K562 (cell line): ENCODE measurements around the gene ACTL10. TPM values are rescaled to one million over a fixed set of nuclear protein-coding genes. Genes with fewer than 3 reads are reported as not detected.
A peak's percentile ranks its signal among the peaks of the same experiment; 100 is the strongest.

Experiments
- NFE2L1 ChIP-seq: fragments of 450-650 bp; IDR thresholded peaks from 2 replicates; pipeline ENCODE4 v1.6.1; 2016; ENCODE audit warnings: missing genetic modification characterization, low read depth, mild to moderate bottlenecking, missing compliant biosample characterization, moderate library complexity, borderline replicate concordance
- RCOR1 ChIP-seq, 2 experiments: IDR thresholded peaks; 2 replicates each; pipeline ENCODE4 v1.6.1; 2012; ENCODE audit warnings: low read depth in 2 of 2, low read length in 2 of 2, borderline replicate concordance in 1 of 2, improper control_type of control experiment in 1 of 2
- SP1 ChIP-seq: sonication (generic); formaldehyde crosslinking; IDR thresholded peaks from 2 replicates; pipeline ENCODE4 v1.8.1; 2022; ENCODE audit warnings: mild to moderate bottlenecking, missing genetic modification reagents
- ZNF507 ChIP-seq: conservative IDR thresholded peaks from 2 replicates; pipeline ENCODE4 v1.6.1; 2017; ENCODE audit warnings: missing genetic modification characterization, missing compliant biosample characterization
- polyA plus RNA-seq, 8 experiments: library from polyadenylated mRNA; depleted of rRNA in 4 of 8; stranded (reverse) in 5 of 8; unstranded in 3 of 8; fragments of >200 nt; fragmentation: Nextera tagmentation in 2 of 8; fragmentation: Illumina TruSeq in 1 of 8; extraction: Ambion mirVana in 2 of 8; extraction: Trizol in 1 of 8; gene quantifications; 2 replicates each; pipeline versions ENCODE4 v1.2.1 to v1.2.3, GENCODE V29; 2011 to 2014; ENCODE audit warnings: inconsistent platforms in 1 of 8, missing spikeins in 1 of 8
- total RNA-seq, 7 experiments: library from RNA; depleted of rRNA in 6 of 7; stranded (reverse); fragments of >200 nt in 6 of 7; fragmentation: Illumina TruSeq in 2 of 7; extraction: Trizol in 2 of 7; gene quantifications; 2 replicates each; pipeline versions ENCODE4 v1.2.1 to v1.2.3, GENCODE V29; 2011 to 2021; ENCODE audit warnings: low replicate concordance in 1 of 7
- TF ChIP-seq, protein P1 (sequence below), 2 experiments: fragments of 200-800 bp in 1 of 2; sonication (Bioruptor generic) in 1 of 2; sonication (generic) in 1 of 2; formaldehyde crosslinking in 1 of 2; IDR thresholded peaks in 1 of 2; conservative IDR thresholded peaks in 1 of 2; 2 replicates each; pipeline versions ENCODE4 v1.5.0 to v1.6.1; 2016 to 2020; ENCODE audit warnings: missing compliant biosample characterization in 1 of 2, missing genetic modification characterization in 1 of 2, missing genetic modification reagents in 1 of 2
- TF ChIP-seq, protein P2 (sequence below), 2 experiments: IDR thresholded peaks; 2 replicates each; pipeline ENCODE4 v1.6.1; 2011; ENCODE audit warnings: borderline replicate concordance in 1 of 2, control low read depth in 1 of 2, low read depth in 1 of 2, low read length in 1 of 2, mild to moderate bottlenecking in 1 of 2, mixed read lengths in 1 of 2, moderate library complexity in 1 of 2; ENCODE audit not compliant: insufficient read depth in 1 of 2, insufficient read length in 1 of 2, poor library complexity in 1 of 2, severe bottlenecking in 1 of 2; ENCODE audit errors: extremely low read depth in 1 of 2
- TF ChIP-seq, protein P3 (sequence below): fragments of 450-650 bp; formaldehyde crosslinking; IDR thresholded peaks from 2 replicates; pipeline ENCODE4 v1.4.0; 2020; ENCODE audit warnings: mild to moderate bottlenecking, moderate library complexity
- TF ChIP-seq, protein P4 (sequence below): sonication (generic); IDR thresholded peaks from 2 replicates; pipeline ENCODE4 v1.6.1; 2016
- TF ChIP-seq, protein P5 (sequence below), 3 experiments: fragments of 200-800 bp in 1 of 3; fragments of 250-450 bp in 1 of 3; fragments of 450-650 bp in 1 of 3; sonication (Bioruptor Pico) in 1 of 3; sonication (Bioruptor generic) in 1 of 3; formaldehyde crosslinking in 1 of 3; IDR thresholded peaks; 2 replicates each; pipeline versions ENCODE4 v1.6.1 to v1.8.0; 2016 to 2022; ENCODE audit warnings: mild to moderate bottlenecking in 2 of 3, missing genetic modification characterization in 2 of 3, missing compliant biosample characterization in 1 of 3, moderate library complexity in 1 of 3
- TF ChIP-seq, protein P6 (sequence below): sonication (generic); formaldehyde crosslinking; IDR thresholded peaks from 2 replicates; pipeline ENCODE4 v1.8.1; 2023; ENCODE audit warnings: mild to moderate bottlenecking, missing genetic modification reagents, moderate library complexity

ACTL10 gene
- total and polyA plus RNA-seq, 9 of the 15 experiments (the other 6 are each of a cell fraction or from before 2014, with no cell fraction given), result 0.07 to 0.14 TPM; not detected in 7

DNA sequence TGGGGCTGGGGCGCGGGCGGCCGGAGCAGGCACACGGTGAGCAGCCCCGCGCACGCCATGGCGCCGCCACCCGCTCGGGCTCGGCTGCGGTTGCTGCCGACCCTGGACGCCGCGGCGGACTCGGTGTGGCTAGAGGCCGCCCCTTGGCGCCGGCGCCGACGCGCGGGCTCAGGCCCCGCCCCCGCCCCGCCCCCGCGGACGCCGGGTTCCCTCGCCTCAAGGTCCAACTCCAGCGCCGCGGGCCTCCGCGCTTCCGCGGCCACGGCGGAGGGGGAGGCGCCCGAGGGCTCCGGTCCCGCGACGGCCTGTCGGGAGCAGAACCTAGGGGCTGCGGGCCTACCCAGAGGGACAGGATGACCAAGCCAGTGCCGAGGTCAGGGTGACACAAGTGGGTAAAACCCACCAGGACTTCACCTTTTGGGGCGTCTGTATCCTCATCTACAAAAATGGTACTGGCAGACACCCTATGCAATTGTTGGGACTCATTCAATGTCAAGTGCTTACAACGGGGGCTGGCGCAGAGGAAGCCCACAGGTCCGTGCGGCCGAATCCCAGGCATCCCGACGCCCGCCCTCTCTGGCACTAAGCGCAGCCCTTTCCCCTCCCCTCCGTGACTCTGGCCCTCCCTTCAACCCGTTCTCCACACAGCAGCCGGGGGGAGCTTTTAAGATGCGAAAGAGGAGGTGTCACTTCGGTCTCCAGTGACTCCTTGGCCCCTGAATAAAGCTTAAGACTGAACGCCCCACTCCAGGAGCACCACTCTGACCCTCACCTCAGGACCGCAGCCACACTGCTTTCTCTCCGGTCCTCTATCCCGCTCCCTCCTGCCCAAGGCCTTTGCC lies 7.8 kb downstream of the ACTL10 start, which contains the start of gene NECAB3 (continued):
- TF ChIP-seq, protein P1, sequence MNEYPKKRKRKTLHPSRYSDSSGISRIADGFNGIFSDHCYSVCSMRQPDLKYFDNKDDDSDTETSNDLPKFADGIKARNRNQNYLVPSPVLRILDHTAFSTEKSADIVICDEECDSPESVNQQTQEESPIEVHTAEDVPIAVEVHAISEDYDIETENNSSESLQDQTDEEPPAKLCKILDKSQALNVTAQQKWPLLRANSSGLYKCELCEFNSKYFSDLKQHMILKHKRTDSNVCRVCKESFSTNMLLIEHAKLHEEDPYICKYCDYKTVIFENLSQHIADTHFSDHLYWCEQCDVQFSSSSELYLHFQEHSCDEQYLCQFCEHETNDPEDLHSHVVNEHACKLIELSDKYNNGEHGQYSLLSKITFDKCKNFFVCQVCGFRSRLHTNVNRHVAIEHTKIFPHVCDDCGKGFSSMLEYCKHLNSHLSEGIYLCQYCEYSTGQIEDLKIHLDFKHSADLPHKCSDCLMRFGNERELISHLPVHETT (CRISPR knock-in tag; conservative IDR thresholded peaks at IDR 0.05 in 1 of 2, IDR thresholded peaks at IDR 0.05 in 1 of 2), result peak in 1 of 2 experiments; percentile 72; a peak in 1 of 4 replicates
- TF ChIP-seq SP1 (CRISPR knock-in tag) (peak; percentile 71; the same call in 1 of the 2 replicates), NFE2L1 (no peak), RCOR1 (IDR thresholded peaks at IDR 0.05; ENCODE audit: borderline replicate concordance in 1 of 2, low read depth in 2 of 2, low read length in 2 of 2) (0 out of 4 replicates have a peak, but pooled peaks of 1 of the 2 experiments have one; percentile 3), ZNF507 (no peak)
- TF ChIP-seq, protein P2, sequence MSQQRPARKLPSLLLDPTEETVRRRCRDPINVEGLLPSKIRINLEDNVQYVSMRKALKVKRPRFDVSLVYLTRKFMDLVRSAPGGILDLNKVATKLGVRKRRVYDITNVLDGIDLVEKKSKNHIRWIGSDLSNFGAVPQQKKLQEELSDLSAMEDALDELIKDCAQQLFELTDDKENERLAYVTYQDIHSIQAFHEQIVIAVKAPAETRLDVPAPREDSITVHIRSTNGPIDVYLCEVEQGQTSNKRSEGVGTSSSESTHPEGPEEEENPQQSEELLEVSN (IDR thresholded peaks at IDR 0.05; ENCODE audit: borderline replicate concordance in 1 of 2, extremely low read depth in 1 of 2, insufficient read depth in 1 of 2, insufficient read length in 1 of 2, low read depth in 1 of 2, low read length in 1 of 2, poor library complexity in 1 of 2, severe bottlenecking in 1 of 2), result peak in 1 of 2 experiments; percentile 65
- TF ChIP-seq, protein P3, sequence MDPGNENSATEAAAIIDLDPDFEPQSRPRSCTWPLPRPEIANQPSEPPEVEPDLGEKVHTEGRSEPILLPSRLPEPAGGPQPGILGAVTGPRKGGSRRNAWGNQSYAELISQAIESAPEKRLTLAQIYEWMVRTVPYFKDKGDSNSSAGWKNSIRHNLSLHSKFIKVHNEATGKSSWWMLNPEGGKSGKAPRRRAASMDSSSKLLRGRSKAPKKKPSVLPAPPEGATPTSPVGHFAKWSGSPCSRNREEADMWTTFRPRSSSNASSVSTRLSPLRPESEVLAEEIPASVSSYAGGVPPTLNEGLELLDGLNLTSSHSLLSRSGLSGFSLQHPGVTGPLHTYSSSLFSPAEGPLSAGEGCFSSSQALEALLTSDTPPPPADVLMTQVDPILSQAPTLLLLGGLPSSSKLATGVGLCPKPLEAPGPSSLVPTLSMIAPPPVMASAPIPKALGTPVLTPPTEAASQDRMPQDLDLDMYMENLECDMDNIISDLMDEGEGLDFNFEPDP (CRISPR knock-in tag), result no peak
- TF ChIP-seq, protein P4, sequence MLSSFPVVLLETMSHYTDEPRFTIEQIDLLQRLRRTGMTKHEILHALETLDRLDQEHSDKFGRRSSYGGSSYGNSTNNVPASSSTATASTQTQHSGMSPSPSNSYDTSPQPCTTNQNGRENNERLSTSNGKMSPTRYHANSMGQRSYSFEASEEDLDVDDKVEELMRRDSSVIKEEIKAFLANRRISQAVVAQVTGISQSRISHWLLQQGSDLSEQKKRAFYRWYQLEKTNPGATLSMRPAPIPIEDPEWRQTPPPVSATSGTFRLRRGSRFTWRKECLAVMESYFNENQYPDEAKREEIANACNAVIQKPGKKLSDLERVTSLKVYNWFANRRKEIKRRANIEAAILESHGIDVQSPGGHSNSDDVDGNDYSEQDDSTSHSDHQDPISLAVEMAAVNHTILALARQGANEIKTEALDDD, result no peak
- TF ChIP-seq, protein P5, sequence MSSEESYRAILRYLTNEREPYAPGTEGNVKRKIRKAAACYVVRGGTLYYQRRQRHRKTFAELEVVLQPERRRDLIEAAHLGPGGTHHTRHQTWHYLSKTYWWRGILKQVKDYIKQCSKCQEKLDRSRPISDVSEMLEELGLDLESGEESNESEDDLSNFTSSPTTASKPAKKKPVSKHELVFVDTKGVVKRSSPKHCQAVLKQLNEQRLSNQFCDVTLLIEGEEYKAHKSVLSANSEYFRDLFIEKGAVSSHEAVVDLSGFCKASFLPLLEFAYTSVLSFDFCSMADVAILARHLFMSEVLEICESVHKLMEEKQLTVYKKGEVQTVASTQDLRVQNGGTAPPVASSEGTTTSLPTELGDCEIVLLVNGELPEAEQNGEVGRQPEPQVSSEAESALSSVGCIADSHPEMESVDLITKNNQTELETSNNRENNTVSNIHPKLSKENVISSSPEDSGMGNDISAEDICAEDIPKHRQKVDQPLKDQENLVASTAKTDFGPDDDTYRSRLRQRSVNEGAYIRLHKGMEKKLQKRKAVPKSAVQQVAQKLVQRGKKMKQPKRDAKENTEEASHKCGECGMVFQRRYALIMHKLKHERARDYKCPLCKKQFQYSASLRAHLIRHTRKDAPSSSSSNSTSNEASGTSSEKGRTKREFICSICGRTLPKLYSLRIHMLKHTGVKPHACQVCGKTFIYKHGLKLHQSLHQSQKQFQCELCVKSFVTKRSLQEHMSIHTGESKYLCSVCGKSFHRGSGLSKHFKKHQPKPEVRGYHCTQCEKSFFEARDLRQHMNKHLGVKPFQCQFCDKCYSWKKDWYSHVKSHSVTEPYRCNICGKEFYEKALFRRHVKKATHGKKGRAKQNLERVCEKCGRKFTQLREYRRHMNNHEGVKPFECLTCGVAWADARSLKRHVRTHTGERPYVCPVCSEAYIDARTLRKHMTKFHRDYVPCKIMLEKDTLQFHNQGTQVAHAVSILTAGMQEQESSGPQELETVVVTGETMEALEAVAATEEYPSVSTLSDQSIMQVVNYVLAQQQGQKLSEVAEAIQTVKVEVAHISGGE (CRISPR knock-in tag; IDR thresholded peaks at IDR 0.05), result 0 out of 6 replicates have a peak, but pooled peaks of 1 of the 3 experiments have one; percentile 43
- TF ChIP-seq, protein P6, sequence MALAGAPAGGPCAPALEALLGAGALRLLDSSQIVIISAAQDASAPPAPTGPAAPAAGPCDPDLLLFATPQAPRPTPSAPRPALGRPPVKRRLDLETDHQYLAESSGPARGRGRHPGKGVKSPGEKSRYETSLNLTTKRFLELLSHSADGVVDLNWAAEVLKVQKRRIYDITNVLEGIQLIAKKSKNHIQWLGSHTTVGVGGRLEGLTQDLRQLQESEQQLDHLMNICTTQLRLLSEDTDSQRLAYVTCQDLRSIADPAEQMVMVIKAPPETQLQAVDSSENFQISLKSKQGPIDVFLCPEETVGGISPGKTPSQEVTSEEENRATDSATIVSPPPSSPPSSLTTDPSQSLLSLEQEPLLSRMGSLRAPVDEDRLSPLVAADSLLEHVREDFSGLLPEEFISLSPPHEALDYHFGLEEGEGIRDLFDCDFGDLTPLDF (CRISPR knock-in tag), result no peak
